IMR-90 (cell line): Measurements from ENCODE around the gene CROCC2.

Experiments
- CEBPB ChIP-seq: IDR thresholded peaks from 2 replicates; pipeline ENCODE4 v1.6.1; 2012; ENCODE audit warnings: low read depth, low read length, improper control_type of control experiment
- MAFK ChIP-seq: IDR thresholded peaks from 2 replicates; pipeline ENCODE4 v1.6.1; 2012; ENCODE audit warnings: low read depth, low read length, improper control_type of control experiment
- MXI1 ChIP-seq: IDR thresholded peaks from 2 replicates; pipeline ENCODE4 v1.6.1; 2012; ENCODE audit warnings: low read depth, mild to moderate bottlenecking, low read length, moderate library complexity, borderline replicate concordance
- POLR2A ChIP-seq: IDR thresholded peaks from 2 replicates; pipeline ENCODE4 v1.6.1; 2012; ENCODE audit warnings: mild to moderate bottlenecking, low read depth, low read length
- RAD21 ChIP-seq: IDR thresholded peaks from 2 replicates; pipeline ENCODE4 v1.6.1; 2012; ENCODE audit warnings: low read length, improper control_type of control experiment
- RCOR1 ChIP-seq: IDR thresholded peaks from 2 replicates; pipeline ENCODE4 v1.6.1; 2012; ENCODE audit warnings: mild to moderate bottlenecking, low read length, improper control_type of control experiment; ENCODE audit not compliant: insufficient replicate concordance
- SMC3 ChIP-seq: fragments of 150-350 bp; IDR thresholded peaks from 2 replicates; pipeline ENCODE4 v1.6.1; 2016; ENCODE audit warnings: low read depth, mild to moderate bottlenecking, antibody characterized with exemption, low read length, moderate library complexity
- TF ChIP-seq, protein P1 (sequence below): conservative IDR thresholded peaks from 2 replicates; pipeline ENCODE4 v1.5.1; 2012; ENCODE audit warnings: mild to moderate bottlenecking, low read depth, low read length, improper control_type of control experiment

DNA sequence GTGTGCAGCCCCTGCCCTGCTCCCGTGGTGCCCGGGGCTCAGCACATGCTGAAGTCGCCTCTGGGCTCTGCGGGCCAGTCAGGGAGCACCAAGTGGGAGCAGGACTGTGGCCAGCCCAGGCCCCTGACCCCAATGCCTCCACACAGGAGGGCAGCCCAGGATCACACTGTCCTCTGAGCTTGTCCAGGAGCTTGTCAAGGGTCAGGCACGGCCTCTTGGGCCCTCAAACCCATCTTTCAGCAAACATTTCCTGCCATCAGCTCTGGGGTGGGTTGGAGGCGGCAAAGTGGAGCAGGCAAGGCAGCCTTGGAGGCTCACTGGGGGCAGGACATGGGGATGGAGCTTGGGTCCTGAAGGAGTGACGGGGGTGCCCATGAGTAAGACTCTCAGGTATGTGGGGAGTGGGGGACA is 102.6 kb downstream of the CROCC2 start:
- TF ChIP-seq POLR2A (no peak), MAFK (no peak), CEBPB (no peak), SMC3 (no peak), RAD21 (no peak), RCOR1 (no peak), MXI1 (no peak)
- TF ChIP-seq, protein P1, sequence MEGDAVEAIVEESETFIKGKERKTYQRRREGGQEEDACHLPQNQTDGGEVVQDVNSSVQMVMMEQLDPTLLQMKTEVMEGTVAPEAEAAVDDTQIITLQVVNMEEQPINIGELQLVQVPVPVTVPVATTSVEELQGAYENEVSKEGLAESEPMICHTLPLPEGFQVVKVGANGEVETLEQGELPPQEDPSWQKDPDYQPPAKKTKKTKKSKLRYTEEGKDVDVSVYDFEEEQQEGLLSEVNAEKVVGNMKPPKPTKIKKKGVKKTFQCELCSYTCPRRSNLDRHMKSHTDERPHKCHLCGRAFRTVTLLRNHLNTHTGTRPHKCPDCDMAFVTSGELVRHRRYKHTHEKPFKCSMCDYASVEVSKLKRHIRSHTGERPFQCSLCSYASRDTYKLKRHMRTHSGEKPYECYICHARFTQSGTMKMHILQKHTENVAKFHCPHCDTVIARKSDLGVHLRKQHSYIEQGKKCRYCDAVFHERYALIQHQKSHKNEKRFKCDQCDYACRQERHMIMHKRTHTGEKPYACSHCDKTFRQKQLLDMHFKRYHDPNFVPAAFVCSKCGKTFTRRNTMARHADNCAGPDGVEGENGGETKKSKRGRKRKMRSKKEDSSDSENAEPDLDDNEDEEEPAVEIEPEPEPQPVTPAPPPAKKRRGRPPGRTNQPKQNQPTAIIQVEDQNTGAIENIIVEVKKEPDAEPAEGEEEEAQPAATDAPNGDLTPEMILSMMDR, result no peak
